ENCODE results near the gene MYL4.

The MYL4 gene

DNA sequence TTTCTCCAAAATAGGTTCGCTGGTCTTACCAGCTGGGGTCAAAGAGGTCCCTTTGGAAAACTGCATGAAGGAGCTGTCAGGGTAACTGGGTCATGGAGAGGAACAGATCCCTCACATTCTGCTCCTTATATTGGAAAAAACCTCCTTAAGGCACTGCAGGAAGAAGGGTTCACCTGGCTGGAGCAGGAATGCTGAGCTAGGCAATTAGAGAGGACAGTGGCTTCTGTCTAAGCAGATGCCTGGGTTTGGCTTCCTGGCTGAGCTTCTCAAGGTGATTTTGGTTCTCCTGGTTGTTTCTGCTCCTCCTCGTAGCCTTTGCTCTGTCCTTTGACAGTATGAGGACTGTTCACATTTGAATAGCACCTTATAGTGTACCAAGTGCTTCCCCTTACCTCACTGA, 64.1 kb downstream of the MYL4 start:
- DNase-seq (ENCODE audit: low spot score), result no peak

Data from left forelimb (tissue), 1 donor.